Cardiac muscle cell (in vitro differentiated cells and primary cell): Measurements from ENCODE around the gene REPS1. TPM values are rescaled to one million over a fixed set of nuclear protein-coding genes. Genes with fewer than 3 reads are reported as not detected.
A peak's percentile ranks its signal among the peaks of the same experiment; 100 is the strongest.
"Not testable (repeated sequence)": the region's sequence is repeated elsewhere in the genome, so short reads cannot be mapped to it uniquely, and the experiment has no call there.

ENCODE experiments used
- DNase-seq, 2 donors: peaks; one replicate each; pipeline versions ENCODE4 v3.0.0 to v3.0.0-alpha.2; 2010 to 2017; ENCODE audit warnings: low read depth in 1 of 2, low spot score in 1 of 2
- H3K27ac ChIP-seq: fragments of 200-600 bp; sonication (generic); 2 replicates; pipeline ENCODE4 v1.5.1; 2016
- H3K27me3 ChIP-seq: fragments of 200-600 bp; sonication (generic); 2 replicates; pipeline ENCODE4 v1.6.0; 2016; ENCODE audit warnings: control low read depth
- H3K36me3 ChIP-seq: fragments of 200-600 bp; sonication (generic); 2 replicates; pipeline ENCODE4 v1.5.1; 2016; ENCODE audit warnings: control low read depth
- H3K4me1 ChIP-seq: fragments of 200-600 bp; sonication (generic); 2 replicates; pipeline ENCODE4 v1.8.1; 2017; ENCODE audit warnings: low read depth, mild to moderate bottlenecking, mixed run types
- H3K4me3 ChIP-seq: fragments of 200-600 bp; sonication (generic); 2 replicates; pipeline ENCODE4 v1.5.1; 2016; ENCODE audit warnings: mild to moderate bottlenecking
- H3K9me3 ChIP-seq: fragments of 200-600 bp; sonication (generic); 2 replicates; pipeline ENCODE4 v1.5.1; 2017; ENCODE audit warnings: low read depth, mild to moderate bottlenecking, control low read depth
- CTCF ChIP-seq: IDR thresholded peaks from 2 replicates; pipeline ENCODE4 v1.5.1; 2012; ENCODE audit warnings: low read depth, mild to moderate bottlenecking, low read length
- polyA plus RNA-seq: library from polyadenylated mRNA; unstranded; fragments of >200 nt; fragmentation: Nextera tagmentation; extraction: Ambion mirVana; gene quantifications from 2 replicates; pipeline ENCODE4 v1.2.1, GENCODE V29; 2016
- total RNA-seq: library from RNA; depleted of rRNA; stranded (reverse); fragments of >200 nt; gene quantifications from 2 replicates; pipeline ENCODE4 v1.2.3, GENCODE V29; 2016

REPS1 gene
- total and polyA plus RNA-seq, 2 experiments from 2014 or later = 30.5 to 49.5 TPM

GRCh38 chr6:139028658-139029469 lies 40.8 kb upstream of the REPS1 start, which contains the start of gene ABRACL:
Gene ABRACL, plus strand, starts transcription at chr6:139028745. Its CDS starts 5,416 bp downstream, at chr6:139034161.
- H3K9me3 ChIP-seq = no peaks in the 10 kb centered on the region
- H3K27me3 ChIP-seq = no peaks in the 10 kb centered on the region
- H3K4me1 ChIP-seq = peaks cover 9% of the 10 kb centered on the region
- peak within 1 kb of the TSS; percentile 73 for H3K4me3 ChIP-seq
- DNase-seq = peak; percentile 65 to 73
- no peaks in the 10 kb centered on the region for H3K36me3 ChIP-seq
- H3K27ac ChIP-seq = peak within 1 kb of the TSS; percentile 81
- no peak for TF ChIP-seq CTCF

- Histone ChIP-seq H3K4me3 (peak overlapping the region; percentile 73), H3K4me1 (peaks cover 9% of the 10 kb centered on the region), H3K27ac (peak overlapping the region; percentile 81), H3K36me3 (no peaks in the 10 kb centered on the region), H3K9me3 (no peaks in the 10 kb centered on the region), H3K27me3 (no peaks in the 10 kb centered on the region)
- no peak for TF ChIP-seq CTCF
- DNase-seq = no peak
Measured at GRCh38 chr6:139028215-139028657, 40.2 kb upstream of the REPS1 start.

GRCh38 chr6:139027620-139028182 lies 39.6 kb upstream of the REPS1 start:
- no peaks in the 10 kb centered on the region for H3K9me3 ChIP-seq
- no peaks in the 10 kb centered on the region for H3K27me3 ChIP-seq
- peak overlapping the region; percentile 81 for H3K27ac ChIP-seq
- peak in 1 of 2 donors; percentile 40 for DNase-seq
- TF ChIP-seq CTCF = no peak
- H3K4me1 ChIP-seq = peaks cover 9% of the 10 kb centered on the region
- H3K36me3 ChIP-seq = no peaks in the 10 kb centered on the region
- H3K4me3 ChIP-seq = peak overlapping the region; percentile 73

- H3K27me3 ChIP-seq, DNase-seq, H3K9me3 ChIP-seq, H3K36me3 ChIP-seq, H3K27ac ChIP-seq, H3K4me3 ChIP-seq, H3K4me1 ChIP-seq: not testable (repeated sequence)
Measured at GRCh38 chr6:139025416-139025815, 37.4 kb upstream of the REPS1 start.

GRCh38 chr6:139020689-139021088 lies 32.6 kb upstream of the REPS1 start:
- no peak overlapping the region for H3K4me3 ChIP-seq
- no peak for TF ChIP-seq CTCF
- no peaks in the 10 kb centered on the region for H3K4me1 ChIP-seq
- H3K27me3 ChIP-seq = no peaks in the 10 kb centered on the region
- no peak for DNase-seq
- no peaks in the 10 kb centered on the region for H3K36me3 ChIP-seq
- H3K27ac ChIP-seq = no peak overlapping the region
- H3K9me3 ChIP-seq = no peaks in the 10 kb centered on the region

- Histone ChIP-seq H3K27ac (no peak overlapping the region), H3K4me3 (no peak overlapping the region), H3K9me3 (no peaks in the 10 kb centered on the region), H3K4me1 (no peaks in the 10 kb centered on the region), H3K36me3 (no peaks in the 10 kb centered on the region), H3K27me3 (no peaks in the 10 kb centered on the region)
- no peak for TF ChIP-seq CTCF
- DNase-seq = no peak
Measured at GRCh38 chr6:139019722-139020121, 31.7 kb upstream of the REPS1 start.
